ENCODE results near the gene CFAP77.

Gene CFAP77

GRCh38 chr9:132447902-132448301 is 37.9 kb downstream of the CFAP77 start:
- no peak overlapping the region for H3K27ac Mint-ChIP-seq
- H3K27me3 Mint-ChIP-seq: peaks cover 33 to 38% of the 10 kb centered on the region in 2 donors
- no peaks in the 10 kb centered on the region for H3K36me3 Mint-ChIP-seq
- DNase-seq: no peak
- H3K4me3 Mint-ChIP-seq: no peak overlapping the region
- H3K9me3 Mint-ChIP-seq: no peaks in the 10 kb centered on the region
- H3K4me1 Mint-ChIP-seq: no peaks in the 10 kb centered on the region
- ATAC-seq (replicated peaks): no peak

- H3K27ac Mint-ChIP-seq: no peak overlapping the region
- H3K9me3 Mint-ChIP-seq: no peaks in the 10 kb centered on the region
- H3K4me3 Mint-ChIP-seq: no peak overlapping the region
- H3K36me3 Mint-ChIP-seq: no peaks in the 10 kb centered on the region
- peaks cover 17 to 36% of the 10 kb centered on the region in 2 donors for H3K27me3 Mint-ChIP-seq
- no peaks in the 10 kb centered on the region for H3K4me1 Mint-ChIP-seq
- DNase-seq (no peak), ATAC-seq (replicated peaks) (peak in 1 of 2 donors; percentile 34)
Observed at GRCh38 chr9:132451276-132451675, 41.3 kb downstream of the CFAP77 start.

GRCh38 chr9:132456241-132456640 is 46.2 kb downstream of the CFAP77 start:
- H3K27ac Mint-ChIP-seq: no peak overlapping the region
- H3K36me3 Mint-ChIP-seq: no peaks in the 10 kb centered on the region
- no peak overlapping the region for H3K4me3 Mint-ChIP-seq
- no peaks in the 10 kb centered on the region for H3K9me3 Mint-ChIP-seq
- no peaks in the 10 kb centered on the region for H3K4me1 Mint-ChIP-seq
- DNase-seq: no peak
- no peak for ATAC-seq (replicated peaks)
- H3K27me3 Mint-ChIP-seq: peaks cover 7 to 27% of the 10 kb centered on the region in 2 donors

GRCh38 chr9:132457504-132458236 is 47.7 kb downstream of the CFAP77 start:
- no peak for DNase-seq
- Mint-ChIP-seq H3K27me3 (peaks cover 0 to 20% of the 10 kb centered on the region in 2 donors), H3K4me1 (no peaks in the 10 kb centered on the region), H3K9me3 (no peaks in the 10 kb centered on the region), H3K27ac (no peak overlapping the region), H3K36me3 (no peaks in the 10 kb centered on the region), H3K4me3 (no peak overlapping the region)
- no peak for ATAC-seq (replicated peaks)

- DNase-seq (no peak), ATAC-seq (replicated peaks) (no peak)
- Mint-ChIP-seq H3K27ac (no peak overlapping the region), H3K4me3 (no peak overlapping the region), H3K9me3 (no peaks in the 10 kb centered on the region), H3K36me3 (no peaks in the 10 kb centered on the region), H3K4me1 (no peaks in the 10 kb centered on the region), H3K27me3 (peaks cover 0 to 22% of the 10 kb centered on the region in 2 donors)
Observed at GRCh38 chr9:132458432-132458831, 48.4 kb downstream of the CFAP77 start.

- H3K4me1 Mint-ChIP-seq: no peaks in the 10 kb centered on the region
- peaks cover 0 to 24% of the 10 kb centered on the region in 2 donors for H3K27me3 Mint-ChIP-seq
- H3K9me3 Mint-ChIP-seq: no peaks in the 10 kb centered on the region
- DNase-seq: no peak
- no peak overlapping the region for H3K4me3 Mint-ChIP-seq
- no peaks in the 10 kb centered on the region for H3K36me3 Mint-ChIP-seq
- no peak for ATAC-seq (replicated peaks)
- H3K27ac Mint-ChIP-seq: no peak overlapping the region
Observed at GRCh38 chr9:132459661-132460060, 49.6 kb downstream of the CFAP77 start.

- Mint-ChIP-seq H3K9me3 (no peaks in the 10 kb centered on the region), H3K27ac (no peak overlapping the region), H3K4me1 (no peaks in the 10 kb centered on the region), H3K36me3 (no peaks in the 10 kb centered on the region), H3K27me3 (peaks cover 0 to 26% of the 10 kb centered on the region in 2 donors), H3K4me3 (no peak overlapping the region)
- no peak for DNase-seq
- ATAC-seq (replicated peaks): no peak
Observed at GRCh38 chr9:132460240-132460639, 50.2 kb downstream of the CFAP77 start.

- Mint-ChIP-seq H3K9me3 (no peaks in the 10 kb centered on the region), H3K27ac (no peak overlapping the region), H3K36me3 (no peaks in the 10 kb centered on the region), H3K4me3 (no peak overlapping the region), H3K27me3 (peaks cover 0 to 29% of the 10 kb centered on the region in 2 donors), H3K4me1 (no peaks in the 10 kb centered on the region)
- no peak for ATAC-seq (replicated peaks)
- no peak for DNase-seq
Observed at GRCh38 chr9:132461281-132461896, 51.4 kb downstream of the CFAP77 start.

- Mint-ChIP-seq H3K27ac (no peak overlapping the region), H3K27me3 (peaks cover 0 to 28% of the 10 kb centered on the region in 2 donors), H3K9me3 (no peaks in the 10 kb centered on the region), H3K4me3 (no peak overlapping the region), H3K36me3 (no peaks in the 10 kb centered on the region), H3K4me1 (no peaks in the 10 kb centered on the region)
- no peak for ATAC-seq (replicated peaks)
- no peak for DNase-seq
Observed at GRCh38 chr9:132461971-132462370, 52.0 kb downstream of the CFAP77 start.

GRCh38 chr9:132464547-132464946 is 54.5 kb downstream of the CFAP77 start:
- DNase-seq (no peak), ATAC-seq (replicated peaks) (no peak)
- H3K27me3 Mint-ChIP-seq: peaks cover 9 to 26% of the 10 kb centered on the region in 2 donors
- H3K9me3 Mint-ChIP-seq: peaks cover 0 to 1% of the 10 kb centered on the region in 2 donors
- H3K27ac Mint-ChIP-seq: no peak overlapping the region
- H3K36me3 Mint-ChIP-seq: no peaks in the 10 kb centered on the region
- H3K4me3 Mint-ChIP-seq: no peak overlapping the region
- H3K4me1 Mint-ChIP-seq: no peaks in the 10 kb centered on the region

- ATAC-seq (replicated peaks) (no peak), DNase-seq (no peak)
Observed at GRCh38 chr9:132465131-132465635, 55.2 kb downstream of the CFAP77 start.

GRCh38 chr9:132472199-132472598 is 62.2 kb downstream of the CFAP77 start:
- Mint-ChIP-seq H3K27me3 (peaks cover 16% of the 10 kb centered on the region in 2 donors), H3K36me3 (no peaks in the 10 kb centered on the region), H3K27ac (no peak overlapping the region), H3K9me3 (peaks cover 0 to 1% of the 10 kb centered on the region in 2 donors), H3K4me3 (no peak overlapping the region), H3K4me1 (peaks cover 5 to 6% of the 10 kb centered on the region in 2 donors)
- DNase-seq: no peak
- ATAC-seq (replicated peaks): peak; percentile 48 to 61

More at GRCh38 chr9:132465131-132465635, 55.2 kb downstream of the CFAP77 start:
- Mint-ChIP-seq H3K4me3 (no peak overlapping the region), H3K27me3 (peaks cover 9 to 26% of the 10 kb centered on the region in 2 donors), H3K9me3 (peaks cover 0 to 1% of the 10 kb centered on the region in 2 donors), H3K27ac (no peak overlapping the region), H3K36me3 (no peaks in the 10 kb centered on the region), H3K4me1 (no peaks in the 10 kb centered on the region)

- Mint-ChIP-seq H3K9me3 (peaks cover 0 to 1% of the 10 kb centered on the region in 2 donors), H3K36me3 (no peaks in the 10 kb centered on the region), H3K4me1 (peaks cover 5 to 6% of the 10 kb centered on the region in 2 donors), H3K27me3 (peaks cover 12 to 13% of the 10 kb centered on the region in 2 donors), H3K4me3 (no peak overlapping the region), H3K27ac (no peak overlapping the region)
- DNase-seq (no peak), ATAC-seq (replicated peaks) (no peak)
Observed at GRCh38 chr9:132472599-132472998, 62.6 kb downstream of the CFAP77 start.

GRCh38 chr9:132474253-132474652 is 64.2 kb downstream of the CFAP77 start:
- DNase-seq (no peak), ATAC-seq (replicated peaks) (no peak)
- peaks cover 5 to 6% of the 10 kb centered on the region in 2 donors for H3K4me1 Mint-ChIP-seq
- no peaks in the 10 kb centered on the region for H3K9me3 Mint-ChIP-seq
- peaks cover 9 to 10% of the 10 kb centered on the region in 2 donors for H3K27me3 Mint-ChIP-seq
- no peak overlapping the region for H3K27ac Mint-ChIP-seq
- no peak overlapping the region for H3K4me3 Mint-ChIP-seq
- H3K36me3 Mint-ChIP-seq: no peaks in the 10 kb centered on the region

Data from stimulated activated naive B cell treated with anti-CD40 and anti-IgM and Interleukin-4, amounts not matched to agents 10 μg/mL and 1 μg/mL and 100 μg/mL, for 72 hours (primary cell).